Keratinocyte (primary cell): ENCODE measurements around the gene SDK2.
A peak's percentile ranks its signal among the peaks of the same experiment; 100 is the strongest.

Source experiments
- EZH2 ChIP-seq: IDR thresholded peaks from one replicate; pipeline ENCODE4 v1.6.1; 2012; ENCODE audit warnings: inconsistent platforms, mild to moderate bottlenecking, low read length, moderate library complexity
- TF ChIP-seq, protein P1 (sequence below), 3 experiments: IDR thresholded peaks in 1 of 3; conservative IDR thresholded peaks in 1 of 3; optimal IDR thresholded peaks in 1 of 3; 2 replicates in 2 of 3; 3 replicates in 1 of 3; pipeline versions ENCODE3 to v1.5.1; 2011; ENCODE audit warnings: low read length in 3 of 3, mild to moderate bottlenecking in 3 of 3, moderate library complexity in 2 of 3, control low read depth in 1 of 3, inconsistent platforms in 1 of 3; ENCODE audit not compliant: insufficient read depth in 2 of 3; ENCODE audit errors: extremely low read depth in 1 of 3

DNA sequence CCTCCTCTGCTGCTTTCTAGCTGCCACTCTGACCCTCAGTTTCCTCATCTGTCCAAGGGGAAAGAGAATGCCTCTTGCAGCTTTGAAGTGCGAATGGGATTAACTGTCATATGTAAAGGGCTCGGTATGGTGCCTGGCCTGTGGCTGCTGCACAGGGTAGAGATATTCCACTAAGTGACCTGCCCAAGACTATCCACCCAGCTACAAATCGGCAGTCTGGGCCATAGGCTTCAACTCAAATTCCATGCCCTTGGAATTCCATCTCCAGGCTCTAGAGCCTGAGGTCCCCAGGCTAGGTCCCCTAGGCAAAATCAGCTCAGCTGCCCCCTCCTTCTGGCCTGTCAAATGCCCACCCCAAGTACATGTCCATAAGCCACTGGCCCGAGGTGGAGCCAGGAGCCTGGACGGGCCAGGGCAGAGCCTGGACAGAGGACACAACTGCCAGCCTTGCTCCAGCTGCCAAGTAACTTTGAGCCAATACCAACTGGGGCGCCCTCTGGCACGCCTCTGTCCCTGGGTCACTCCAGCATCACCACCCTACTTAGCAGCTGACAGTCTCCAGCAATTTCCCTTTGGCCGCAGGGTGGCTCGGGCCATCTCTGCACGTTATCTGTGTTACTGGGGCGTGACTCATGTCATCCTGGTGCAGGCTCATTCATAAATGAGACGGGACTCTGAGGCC is 57.2 kb downstream of the SDK2 start:
- TF ChIP-seq, protein P1, sequence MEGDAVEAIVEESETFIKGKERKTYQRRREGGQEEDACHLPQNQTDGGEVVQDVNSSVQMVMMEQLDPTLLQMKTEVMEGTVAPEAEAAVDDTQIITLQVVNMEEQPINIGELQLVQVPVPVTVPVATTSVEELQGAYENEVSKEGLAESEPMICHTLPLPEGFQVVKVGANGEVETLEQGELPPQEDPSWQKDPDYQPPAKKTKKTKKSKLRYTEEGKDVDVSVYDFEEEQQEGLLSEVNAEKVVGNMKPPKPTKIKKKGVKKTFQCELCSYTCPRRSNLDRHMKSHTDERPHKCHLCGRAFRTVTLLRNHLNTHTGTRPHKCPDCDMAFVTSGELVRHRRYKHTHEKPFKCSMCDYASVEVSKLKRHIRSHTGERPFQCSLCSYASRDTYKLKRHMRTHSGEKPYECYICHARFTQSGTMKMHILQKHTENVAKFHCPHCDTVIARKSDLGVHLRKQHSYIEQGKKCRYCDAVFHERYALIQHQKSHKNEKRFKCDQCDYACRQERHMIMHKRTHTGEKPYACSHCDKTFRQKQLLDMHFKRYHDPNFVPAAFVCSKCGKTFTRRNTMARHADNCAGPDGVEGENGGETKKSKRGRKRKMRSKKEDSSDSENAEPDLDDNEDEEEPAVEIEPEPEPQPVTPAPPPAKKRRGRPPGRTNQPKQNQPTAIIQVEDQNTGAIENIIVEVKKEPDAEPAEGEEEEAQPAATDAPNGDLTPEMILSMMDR (optimal IDR thresholded peaks at IDR 0.05 in 1 of 3, IDR thresholded peaks at IDR 0.05 in 1 of 3, conservative IDR thresholded peaks at IDR 0.05 in 1 of 3; ENCODE audit: extremely low read depth in 1 of 3, insufficient read depth in 2 of 3, low read length in 3 of 3), result peak; percentile 13 to 25 (median 14)
- no peak for TF ChIP-seq EZH2
